IMR-90 (cell line): ENCODE measurements around the gene MTUS2. TPM values are rescaled to one million over a fixed set of nuclear protein-coding genes. Genes with fewer than 3 reads are reported as not detected.

Source experiments
- ATAC-seq: fragments of 200-7000 bp; cut with Tn5 transposase; 2 replicates; pipeline ENCODE4 v1.9.1; 2020; ENCODE audit warnings: low read depth, mild to moderate bottlenecking, moderate library complexity
- BruUV-seq: library from RNA; stranded (reverse); fragments of 400-500 nt; replicated peaks from 2 replicates; lab custom pipeline; 2021; lab: Mats Ljungman, UMichigan
- CTCF ChIA-PET: fragments of 300-600 bp; formaldehyde crosslinking; extraction: SDS; loops from one replicate; lab custom pipeline; 2021; ENCODE audit warnings: antibody characterized with exemption; lab: Yijun Ruan, JAX
- POLR2A ChIA-PET: fragments of 300-600 bp; sonication (Branson Sonifier 250); formaldehyde crosslinking; loops from one replicate; lab custom pipeline; 2022; ENCODE audit warnings: antibody characterized with exemption; ENCODE audit not compliant: unreplicated experiment; lab: Charles Lee
- DNase-seq: peaks from one replicate; pipeline ENCODE4 v3.0.0; 2013
- H2AFZ ChIP-seq: replicated peaks from 2 replicates; pipeline ENCODE3; 2013; ENCODE audit warnings: low read length, mild to moderate bottlenecking; ENCODE audit not compliant: poor library complexity
- H2AK5ac ChIP-seq: 2 replicates; pipeline ENCODE4 v1.6.1; 2013; ENCODE audit warnings: low read depth, low read length, inconsistent platforms
- H2AK9ac ChIP-seq: replicated peaks from 2 replicates; pipeline ENCODE3; 2013; ENCODE audit warnings: mild to moderate bottlenecking, low read depth, low read length, moderate library complexity; ENCODE audit not compliant: poor library complexity
- H2BK120ac ChIP-seq: 2 replicates; pipeline ENCODE4 v1.6.1; 2013; ENCODE audit warnings: low read depth, low read length, inconsistent platforms
- H2BK15ac ChIP-seq: 3 replicates; pipeline ENCODE4 v1.6.1; 2013; ENCODE audit warnings: low read depth, low read length, inconsistent platforms
- H2BK20ac ChIP-seq: 2 replicates; pipeline ENCODE4 v1.6.1; 2013; ENCODE audit warnings: low read depth, mild to moderate bottlenecking, inconsistent platforms, low read length, moderate library complexity
- H2BK5ac ChIP-seq: 2 replicates; pipeline ENCODE4 v1.6.1; 2013; ENCODE audit warnings: mild to moderate bottlenecking, low read depth, low read length, inconsistent platforms; ENCODE audit not compliant: poor library complexity, severe bottlenecking
- H3K14ac ChIP-seq: replicated peaks from 2 replicates; pipeline ENCODE4 v1.6.1; 2013; ENCODE audit warnings: low read depth, low read length, inconsistent platforms
- H3K18ac ChIP-seq: 2 replicates; pipeline ENCODE4 v1.6.1; 2013; ENCODE audit warnings: low read depth, low read length, control low read depth
- H3K23ac ChIP-seq: 2 replicates; pipeline ENCODE4 v1.6.1; 2013; ENCODE audit warnings: low read depth, low read length, inconsistent platforms
- H3K27ac ChIP-seq: 2 replicates; pipeline ENCODE4 v1.5.1; 2013; ENCODE audit warnings: mild to moderate bottlenecking, control low read depth, low read length; ENCODE audit not compliant: insufficient read depth
- H3K27me3 ChIP-seq: 2 replicates; pipeline ENCODE4 v1.6.1; 2013; ENCODE audit warnings: low read length; ENCODE audit not compliant: control insufficient read depth, insufficient read depth
- H3K36me3 ChIP-seq: 2 replicates; pipeline ENCODE4 v1.6.1; 2013; ENCODE audit warnings: low read length, mixed read lengths; ENCODE audit not compliant: control insufficient read depth, insufficient read depth
- H3K4ac ChIP-seq: 2 replicates; pipeline ENCODE4 v1.6.1; 2013; ENCODE audit warnings: low read depth, low read length, inconsistent platforms
- H3K4me1 ChIP-seq: 2 replicates; pipeline ENCODE4 v1.6.1; 2013; ENCODE audit warnings: low read length, mixed read lengths; ENCODE audit not compliant: control insufficient read depth, insufficient read depth
- H3K4me2 ChIP-seq: 2 replicates; pipeline ENCODE4 v1.6.1; 2013; ENCODE audit warnings: low read depth, mild to moderate bottlenecking, control low read depth, low read length, moderate library complexity
- H3K4me3 ChIP-seq: 2 replicates; pipeline ENCODE4 v1.5.1; 2013; ENCODE audit warnings: low read depth, mild to moderate bottlenecking, control low read depth, low read length, moderate library complexity; ENCODE audit not compliant: insufficient read depth
- H3K56ac ChIP-seq: 2 replicates; pipeline ENCODE4 v1.6.1; 2013; ENCODE audit warnings: low read length, inconsistent platforms; ENCODE audit not compliant: insufficient read depth; ENCODE audit errors: extremely low read depth
- H3K79me1 ChIP-seq, 2 experiments: 2 replicates each; pipeline ENCODE4 v1.6.1; 2013; ENCODE audit warnings: low read length in 2 of 2, inconsistent platforms in 1 of 2, low read depth in 1 of 2
- H3K9ac ChIP-seq: 2 replicates; pipeline ENCODE4 v1.6.1; 2013; ENCODE audit warnings: low read depth, low read length, control low read depth
- H3K9me1 ChIP-seq: 2 replicates; pipeline ENCODE4 v1.6.1; 2013; ENCODE audit warnings: low read length, inconsistent platforms; ENCODE audit not compliant: insufficient read depth
- H3K9me3 ChIP-seq: 2 replicates; pipeline ENCODE4 v1.6.1; 2013; ENCODE audit warnings: low read length; ENCODE audit not compliant: control insufficient read depth, insufficient read depth
- H4K20me1 ChIP-seq: 2 replicates; pipeline ENCODE4 v1.6.1; 2013; ENCODE audit warnings: low read length, inconsistent platforms; ENCODE audit not compliant: insufficient read depth
- H4K5ac ChIP-seq: 2 replicates; pipeline ENCODE4 v1.6.1; 2013; ENCODE audit warnings: mild to moderate bottlenecking, low read depth, low read length, control low read depth
- H4K8ac ChIP-seq, 2 experiments: 2 replicates each; pipeline ENCODE4 v1.6.1; 2013; ENCODE audit warnings: low read depth in 2 of 2, low read length in 2 of 2, control low read depth in 1 of 2, inconsistent platforms in 1 of 2
- H4K91ac ChIP-seq: 2 replicates; pipeline ENCODE4 v1.6.1; 2013; ENCODE audit warnings: low read depth, low read length, inconsistent platforms; ENCODE audit not compliant: insufficient read depth
- MXI1 ChIP-seq: IDR thresholded peaks from 2 replicates; pipeline ENCODE4 v1.6.1; 2012; ENCODE audit warnings: low read depth, mild to moderate bottlenecking, low read length, moderate library complexity, borderline replicate concordance
- WGBS, 2 experiments: methylation state at CpG; one replicate each; pipeline versions ENCODE4 v1.1.5 to v1.1.7; 2013; ENCODE audit warnings: missing lambda C conversion rate in 2 of 2; ENCODE audit not compliant: insufficient read length in 1 of 2; ENCODE audit errors: extremely low coverage in 2 of 2; 5-methylcytosine and 5-hydroxymethylcytosine counted together
- dilution Hi-C: fragments of 300-500 bp; cut with HindIII; formaldehyde crosslinking; loops from one replicate; pipeline ENCODE4 v1.14.3; 2018; ENCODE audit warnings: low sequenced_read_pairs; ENCODE audit not compliant: unreplicated experiment
- in situ Hi-C: fragments of 300-500 bp; cut with MboI; formaldehyde crosslinking; loops from 3 replicates; pipeline ENCODE4 v1.14.3; 2019; ENCODE audit warnings: low sequenced_read_pairs, inconsistent platforms, mixed read lengths
- intact Hi-C: fragments of 100-400 bp; cut with micrococcal nuclease; formaldehyde crosslinking; loops from 2 replicates; pipeline ENCODE4 v1.10.0; 2022
- polyA plus RNA-seq, 3 experiments: library from polyadenylated mRNA; depleted of rRNA; stranded (reverse); fragments of >200 nt; gene quantifications; 2 replicates each; pipeline ENCODE4 v1.2.3, GENCODE V29; 2012; ENCODE audit warnings: low replicate concordance in 1 of 3
- total RNA-seq: library from RNA; depleted of rRNA; stranded (reverse); fragments of >200 nt; gene quantifications from 2 replicates; pipeline ENCODE4 v1.2.3, GENCODE V29; 2012
- TF ChIP-seq, protein P1 (sequence below): fragments of 150-350 bp; IDR thresholded peaks from 2 replicates; pipeline ENCODE4 v1.6.1; 2017; ENCODE audit warnings: mild to moderate bottlenecking, antibody characterized with exemption, low read length, low read depth

Gene MTUS2
- total and polyA plus RNA-seq, 2 of the 4 experiments (the other 2 are of a cell fraction) = under 0.01 to 0.02 TPM

DNA sequence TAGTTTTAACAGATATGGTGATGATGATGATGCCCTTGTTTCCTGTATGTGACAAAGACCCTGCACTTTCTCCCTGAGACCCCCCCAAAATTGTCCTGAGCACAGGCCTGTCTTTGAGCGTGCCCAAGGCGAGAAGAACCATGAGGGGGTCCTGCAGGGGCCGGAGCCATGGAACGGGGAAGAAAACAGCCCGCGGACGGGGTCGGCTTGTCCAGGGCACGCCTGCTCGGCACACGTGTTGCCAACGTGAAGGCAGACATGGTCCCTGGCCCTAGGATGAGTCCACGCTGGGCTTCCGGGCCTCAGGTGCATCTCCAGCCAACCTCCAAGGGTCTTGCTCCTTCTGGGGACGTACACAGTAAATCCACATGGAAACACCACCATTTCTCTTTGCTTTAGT, 684.6 kb downstream of the MTUS2 start:
- no peak overlapping the region for H4K5ac ChIP-seq
- no peak overlapping the region for H3K4ac ChIP-seq
- H3K9me3 ChIP-seq = no peaks in the 10 kb centered on the region
- CTCF ChIA-PET = interaction anchor here (0.6 kb wide), 1 partner anchor 270 kb away, joined by 6 read pairs; no protein-coding TSS in a partner anchor
- H3K27ac ChIP-seq = no peak overlapping the region
- no peak overlapping the region for H3K56ac ChIP-seq
- TF ChIP-seq, protein P1, sequence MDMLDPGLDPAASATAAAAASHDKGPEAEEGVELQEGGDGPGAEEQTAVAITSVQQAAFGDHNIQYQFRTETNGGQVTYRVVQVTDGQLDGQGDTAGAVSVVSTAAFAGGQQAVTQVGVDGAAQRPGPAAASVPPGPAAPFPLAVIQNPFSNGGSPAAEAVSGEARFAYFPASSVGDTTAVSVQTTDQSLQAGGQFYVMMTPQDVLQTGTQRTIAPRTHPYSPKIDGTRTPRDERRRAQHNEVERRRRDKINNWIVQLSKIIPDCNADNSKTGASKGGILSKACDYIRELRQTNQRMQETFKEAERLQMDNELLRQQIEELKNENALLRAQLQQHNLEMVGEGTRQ = no peak
- no peak for TF ChIP-seq MXI1
- H2BK5ac ChIP-seq = no peak overlapping the region
- no TSS peak for BruUV-seq
- POLR2A ChIA-PET = no interaction called here
- H4K8ac ChIP-seq = no peak overlapping the region
- in situ Hi-C loops = loop anchor here (5.0 kb wide), 1 partner anchor 208 kb away; no protein-coding TSS in a partner anchor
- H3K4me1 ChIP-seq = no peaks in the 10 kb centered on the region; the same call in 1 of the 2 replicates
- peaks cover 12% of the 10 kb centered on the region for H4K20me1 ChIP-seq
- dilution Hi-C loops = no loop called here
- H3K23ac ChIP-seq = no peak overlapping the region
- peaks cover 10% of the 10 kb centered on the region; the same call in 1 of the 2 replicates for H3K27me3 ChIP-seq
- intact Hi-C loops = loop anchor here (5.0 kb wide), 1 partner anchor 418 kb away; no protein-coding TSS in a partner anchor
- no peak overlapping the region for H2AK9ac ChIP-seq
- H3K9ac ChIP-seq = no peak overlapping the region
- ATAC-seq (no peak), DNase-seq (no peak)
- no peak overlapping the region for H3K4me3 ChIP-seq
- no peak overlapping the region for H2AFZ ChIP-seq
- H3K18ac ChIP-seq = no peak overlapping the region
- H3K14ac ChIP-seq = no peak overlapping the region
- no peak overlapping the region for H4K91ac ChIP-seq
- no peak overlapping the region for H2BK20ac ChIP-seq
- 99% methylated on average over 12 of the region's 15 CpGs; no CpG with 5 or more reads in 1 of the 2 experiments for WGBS, 2 experiments
- no peaks in the 10 kb centered on the region for H3K79me1 ChIP-seq
- H3K36me3 ChIP-seq = no peaks in the 10 kb centered on the region
- no peak overlapping the region for H2BK15ac ChIP-seq
- H3K9me1 ChIP-seq = no peaks in the 10 kb centered on the region
- no peak overlapping the region for H2AK5ac ChIP-seq
- no peak overlapping the region for H2BK120ac ChIP-seq
- no peak overlapping the region for H3K4me2 ChIP-seq
